GM12874 (cell line): Measurements from ENCODE around the gene PRRC2A.

Source experiments
- CTCF ChIP-seq: IDR thresholded peaks from 2 replicates; pipeline ENCODE4 v1.5.1; 2011; ENCODE audit warnings: low read depth, mild to moderate bottlenecking, control low read depth, low read length, moderate library complexity; ENCODE audit not compliant: insufficient read depth

The PRRC2A gene

GRCh38 chr6:31664790-31665500, 44.4 kb downstream of the PRRC2A start, which contains the start of gene GPANK1:
GPANK1 (minus strand) TSS chr6:31664997; CDS start chr6:31664478, 519 bp downstream.
- TF ChIP-seq CTCF, result no peak

DNA sequence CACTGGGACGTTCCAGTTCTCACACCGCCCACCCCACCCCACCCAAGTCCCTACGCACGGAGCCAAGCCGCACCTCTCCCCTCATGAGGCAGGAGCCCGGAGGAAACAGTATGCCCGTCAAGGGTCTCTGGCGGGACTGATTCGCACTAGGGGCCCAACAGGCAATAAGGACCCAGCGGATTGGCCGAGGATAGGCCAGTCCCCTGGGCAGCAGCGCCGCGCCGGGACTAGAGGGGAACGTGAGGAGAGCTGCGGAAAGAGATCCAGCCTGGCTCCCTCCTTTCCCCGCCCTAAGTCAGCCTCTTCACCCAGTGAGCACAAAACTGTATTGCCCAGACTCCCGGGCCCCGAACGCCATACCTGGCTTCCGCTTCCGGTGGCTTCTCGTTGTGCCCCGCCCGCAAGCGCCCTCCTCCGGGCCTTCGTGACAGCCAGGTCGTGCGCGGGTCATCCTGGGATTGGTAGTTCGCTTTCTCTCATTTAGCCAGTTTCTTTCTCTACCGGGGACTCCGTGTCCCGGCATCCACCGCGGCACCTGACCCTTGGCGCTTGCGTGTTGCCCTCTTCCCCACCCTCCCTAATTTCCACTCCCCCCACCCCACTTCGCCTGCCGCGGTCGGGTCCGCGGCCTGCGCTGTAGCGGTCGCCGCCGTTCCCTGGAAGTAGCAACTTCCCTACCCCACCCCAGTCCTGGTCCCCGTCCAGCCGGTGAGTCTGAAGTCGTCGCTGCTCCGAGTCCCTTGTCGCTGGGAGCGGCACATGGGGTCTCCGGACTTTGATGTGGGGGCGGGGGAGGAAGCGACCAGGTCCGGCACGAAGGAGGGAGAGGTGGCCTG, 45.2 kb downstream of the PRRC2A start, which contains the start of gene CSNK2B:
CSNK2B (plus strand) TSS at position 580 of the 836 bp plus-strand sequence. CDS start 752 bp downstream, outside the sequence.
- no peak for TF ChIP-seq CTCF

DNA sequence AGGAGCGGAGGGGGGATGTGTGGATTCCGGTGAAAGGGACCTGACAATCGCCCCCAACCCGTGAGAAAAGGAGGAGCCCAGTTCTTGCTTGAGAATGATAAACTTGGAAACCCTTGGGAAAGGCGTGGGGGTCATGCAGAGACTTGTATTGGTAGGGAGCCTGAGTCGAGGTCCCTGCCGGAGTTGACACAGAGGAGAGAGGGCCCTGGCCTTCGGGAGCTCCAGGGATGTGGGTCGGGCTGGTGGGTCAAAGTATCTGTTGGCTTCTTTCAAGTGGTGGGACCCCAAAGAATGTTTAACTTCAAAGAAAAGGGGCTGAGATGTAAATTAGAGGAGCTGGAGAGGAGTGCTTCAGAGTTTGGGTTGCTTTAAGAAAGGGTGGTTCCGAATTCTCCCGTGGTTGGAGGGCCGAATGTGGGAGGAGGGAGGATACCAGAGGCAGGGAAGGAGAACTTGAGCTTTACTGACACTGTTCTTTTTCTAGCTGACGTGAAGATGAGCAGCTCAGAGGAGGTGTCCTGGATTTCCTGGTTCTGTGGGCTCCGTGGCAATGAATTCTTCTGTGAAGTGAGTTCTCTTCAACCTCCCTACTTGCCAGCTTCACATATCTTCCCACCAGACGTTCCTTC, 45.9 kb downstream of the PRRC2A start:
- TF ChIP-seq CTCF, result no peak

GRCh38 chr6:31669676-31670075, 49.2 kb downstream of the PRRC2A start, which contains the start of gene LY6G5B:
LY6G5B (plus strand) TSS chr6:31669976; CDS start chr6:31670951, 975 bp downstream.
- TF ChIP-seq CTCF, result no peak

GRCh38 chr6:31676322-31676903, 55.9 kb downstream of the PRRC2A start:
- TF ChIP-seq CTCF, result no peak

DNA sequence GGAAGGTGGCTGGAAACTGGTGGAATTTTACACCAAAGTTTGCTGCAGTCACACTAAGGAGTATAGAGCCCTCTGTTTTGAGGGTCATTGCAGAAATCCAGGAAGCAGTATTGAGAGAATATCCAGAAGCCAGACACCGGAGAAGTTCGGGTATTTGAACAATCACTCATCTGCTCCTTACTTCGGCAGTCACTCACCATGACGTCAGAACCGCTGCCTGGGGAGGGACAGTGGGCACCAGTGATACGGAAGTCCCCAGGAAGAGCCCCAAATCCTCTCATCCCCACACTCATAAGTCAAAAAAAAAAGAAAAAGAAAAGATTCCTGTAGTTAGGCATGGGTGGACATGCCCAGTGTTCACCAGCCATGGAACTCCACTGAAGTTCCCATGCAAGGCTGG, 56.4 kb downstream of the PRRC2A start:
- no peak for TF ChIP-seq CTCF
